ENCODE measurements around the gene NOS1AP. TPM values are rescaled to one million over a fixed set of nuclear protein-coding genes. Genes with fewer than 3 reads are reported as not detected.

NOS1AP gene
- polyA plus RNA-seq, 1 of the 3 experiments (the other 2 are of a cell fraction) = 0.03 TPM

GRCh38 chr1:162374406-162374805, 304.9 kb downstream of the NOS1AP start:
- TF ChIP-seq POLR2AphosphoS5 (IDR thresholded peaks at IDR 0.05; ENCODE audit: low read depth, low read length) = no peak
- no peak for TF ChIP-seq GATA2 (CRISPR knock-in tag; IDR thresholded peaks at IDR 0.05)
- TF ChIP-seq USF2 (IDR thresholded peaks at IDR 0.05; ENCODE audit: borderline replicate concordance, low read depth, low read length) = no peak
- no peak for TF ChIP-seq FOXJ3 (CRISPR knock-in tag; IDR thresholded peaks at IDR 0.05)
- no peak for TF ChIP-seq MAX (IDR thresholded peaks at IDR 0.05; ENCODE audit: low read depth)
- no peak for TF ChIP-seq MXI1 (IDR thresholded peaks at IDR 0.05; ENCODE audit: low read depth, low read length)
- TF ChIP-seq RAD21 (IDR thresholded peaks at IDR 0.05; ENCODE audit: low read length) = no peak
- no peak for TF ChIP-seq ELF1 (IDR thresholded peaks at IDR 0.05)
- no peak for TF ChIP-seq YY1 (IDR thresholded peaks at IDR 0.05; ENCODE audit: low read depth)
- TF ChIP-seq NRF1 (IDR thresholded peaks at IDR 0.05; ENCODE audit: low read depth, low read length) = no peak
- TF ChIP-seq SMC3 (IDR thresholded peaks at IDR 0.05; ENCODE audit: low read depth, low read length) = no peak
- no peak for TF ChIP-seq CTCF (IDR thresholded peaks at IDR 0.05)
- TF ChIP-seq CHD2 (IDR thresholded peaks at IDR 0.05; ENCODE audit: low read length, partially characterized antibody) = no peak
- TF ChIP-seq USF1 (IDR thresholded peaks at IDR 0.05; ENCODE audit: borderline replicate concordance, low read depth) = no peak
- TF ChIP-seq EZH2phosphoT487 (IDR thresholded peaks at IDR 0.05; ENCODE audit: borderline replicate concordance, low read depth) = no peak
- no peak overlapping the region for H2AFZ ChIP-seq (ENCODE audit: low read depth)
- no peak for DNase-seq
- H3K27me3 ChIP-seq (ENCODE audit: insufficient read depth) = no peaks in the 10 kb centered on the region; the same call in 1 of the 2 replicates
- H3K27ac ChIP-seq (ENCODE audit: low read depth in 2 of 2, low read length in 1 of 2) = no peak overlapping the region
- no peak overlapping the region for H3K4me3 ChIP-seq (ENCODE audit: low read depth in 2 of 2, low read length in 1 of 2)
- no peak overlapping the region for H3K9ac ChIP-seq
- no peaks in the 10 kb centered on the region for H3K36me3 ChIP-seq (replicated peaks in 1 of 2; ENCODE audit: control insufficient read depth in 1 of 2, insufficient read depth in 2 of 2, low read length in 1 of 2)
- H4K20me1 ChIP-seq (ENCODE audit: insufficient read depth) = no peaks in the 10 kb centered on the region
- ChIA-PET CTCF (interaction anchor here (2.7 to 4.0 kb wide), 2 partner anchors 18 to 318 kb away, joined by 13 to 16 read pairs; no protein-coding TSS in a partner anchor), POLR2A (no interaction called here)
- H3K4me2 ChIP-seq = no peak overlapping the region
- WGBS (ENCODE audit: low lambda C conversion rate) = 75% methylated on average over 9 of the region's 9 CpGs
- no peaks in the 10 kb centered on the region for H3K9me3 ChIP-seq
- peaks cover 0 to 25% of the 10 kb centered on the region in 2 experiments; a peak in 1 of 4 replicates for H3K4me1 ChIP-seq (ENCODE audit: control insufficient read depth in 1 of 2, insufficient read depth in 2 of 2, low read depth in 1 of 2, low read length in 1 of 2)
- no peaks in the 10 kb centered on the region for H3K79me2 ChIP-seq (ENCODE audit: insufficient read depth)
- no peaks in the 10 kb centered on the region for H3K9me2 ChIP-seq
- H3F3A ChIP-seq (replicated peaks; ENCODE audit: insufficient read depth) = no peaks in the 10 kb centered on the region

Measured in SK-N-SH (cell line).